HS-27A (cell line): ENCODE results near the gene PPME1.
"Not testable (repeated sequence)": the region's sequence is repeated elsewhere in the genome, so short reads cannot be mapped to it uniquely, and the experiment has no call there.

Experiments
- DNase-seq: peaks from one replicate; pipeline ENCODE4 v3.0.0-alpha.2; 2012; ENCODE audit warnings: low read depth, missing footprints

The PPME1 gene

GRCh38 chr11:74170694-74171629 lies at the start of gene PPME1, which contains the start of gene C2CD3:
Gene PPME1, plus strand, starts transcription at chr11:74171289. Its CDS starts 133 bp downstream, at chr11:74171422.
Gene C2CD3, minus strand, starts transcription at chr11:74171002. Its CDS starts 210 bp downstream, at chr11:74170792.
- DNase-seq = peak; percentile 99

GRCh38 chr11:74121804-74122203 lies 49.3 kb upstream of the PPME1 start:
- no peak for DNase-seq

GRCh38 chr11:74123008-74123448 lies 48.1 kb upstream of the PPME1 start:
- DNase-seq = no peak

GRCh38 chr11:74129121-74129520 lies 42.0 kb upstream of the PPME1 start:
- not testable (repeated sequence) for DNase-seq

- DNase-seq = no peak
Observed at GRCh38 chr11:74132833-74133232, 38.3 kb upstream of the PPME1 start.

- DNase-seq = no peak
Observed at GRCh38 chr11:74133436-74133835, 37.7 kb upstream of the PPME1 start.

GRCh38 chr11:74134661-74135060 lies 36.4 kb upstream of the PPME1 start:
- no peak for DNase-seq

GRCh38 chr11:74135127-74135840 lies 35.8 kb upstream of the PPME1 start:
- DNase-seq = no peak

- no peak for DNase-seq
Observed at GRCh38 chr11:74138021-74138420, 33.1 kb upstream of the PPME1 start.

GRCh38 chr11:74138572-74138971 lies 32.5 kb upstream of the PPME1 start:
- DNase-seq = peak; percentile 99

GRCh38 chr11:74139151-74139918 lies 31.8 kb upstream of the PPME1 start:
- peak; percentile 63 for DNase-seq

GRCh38 chr11:74139919-74140431 lies 31.1 kb upstream of the PPME1 start:
- DNase-seq = peak; percentile 60

GRCh38 chr11:74141241-74141695 lies 29.8 kb upstream of the PPME1 start:
- no peak for DNase-seq

GRCh38 chr11:74141908-74142307 lies 29.2 kb upstream of the PPME1 start:
- DNase-seq = no peak

- peak; percentile 64 for DNase-seq
Observed at GRCh38 chr11:74142624-74143023, 28.5 kb upstream of the PPME1 start.

- DNase-seq = no peak
Observed at GRCh38 chr11:74144592-74144991, 26.5 kb upstream of the PPME1 start.

GRCh38 chr11:74147199-74147929 lies 23.7 kb upstream of the PPME1 start:
- peak; percentile 88 for DNase-seq

GRCh38 chr11:74153224-74153623 lies 17.9 kb upstream of the PPME1 start:
- DNase-seq = no peak

GRCh38 chr11:74154620-74155281 lies 16.3 kb upstream of the PPME1 start:
- DNase-seq = no peak

- no peak for DNase-seq
Observed at GRCh38 chr11:74157169-74157568, 13.9 kb upstream of the PPME1 start.
